GM12875 (cell line): ENCODE results near the gene POFUT2.

Experiments used
- H3K4me3 ChIP-seq: one replicate; pipeline ENCODE4 v1.5.1; 2011; ENCODE audit warnings: low read depth, low read length, control low read depth
- TF ChIP-seq, protein P1 (sequence below): IDR thresholded peaks from 2 replicates; pipeline ENCODE4 v1.5.1; 2011; ENCODE audit warnings: low read depth, mild to moderate bottlenecking, control low read depth, inconsistent platforms, low read length, moderate library complexity, borderline replicate concordance; ENCODE audit not compliant: insufficient read depth

POFUT2 gene

DNA sequence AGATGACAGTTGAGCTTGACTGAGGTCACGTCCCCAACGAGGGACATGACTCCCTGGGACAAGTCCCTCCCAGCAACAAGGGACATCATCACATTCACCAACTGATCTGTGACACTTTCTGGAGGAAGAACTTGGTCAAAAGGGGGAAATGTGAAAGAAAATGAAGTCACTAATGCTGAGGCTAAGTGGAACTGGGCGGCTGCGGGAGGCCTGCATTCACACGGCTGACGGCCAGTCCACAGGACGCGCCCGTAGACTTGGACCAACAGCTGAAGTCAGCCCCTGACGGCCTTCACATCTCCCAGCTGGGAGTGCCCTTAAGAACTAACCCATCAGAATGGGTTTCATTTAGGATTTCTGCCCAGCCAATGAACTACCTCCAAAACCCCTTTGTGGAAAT lies 26.6 kb downstream of the POFUT2 start:
- TF ChIP-seq, protein P1, sequence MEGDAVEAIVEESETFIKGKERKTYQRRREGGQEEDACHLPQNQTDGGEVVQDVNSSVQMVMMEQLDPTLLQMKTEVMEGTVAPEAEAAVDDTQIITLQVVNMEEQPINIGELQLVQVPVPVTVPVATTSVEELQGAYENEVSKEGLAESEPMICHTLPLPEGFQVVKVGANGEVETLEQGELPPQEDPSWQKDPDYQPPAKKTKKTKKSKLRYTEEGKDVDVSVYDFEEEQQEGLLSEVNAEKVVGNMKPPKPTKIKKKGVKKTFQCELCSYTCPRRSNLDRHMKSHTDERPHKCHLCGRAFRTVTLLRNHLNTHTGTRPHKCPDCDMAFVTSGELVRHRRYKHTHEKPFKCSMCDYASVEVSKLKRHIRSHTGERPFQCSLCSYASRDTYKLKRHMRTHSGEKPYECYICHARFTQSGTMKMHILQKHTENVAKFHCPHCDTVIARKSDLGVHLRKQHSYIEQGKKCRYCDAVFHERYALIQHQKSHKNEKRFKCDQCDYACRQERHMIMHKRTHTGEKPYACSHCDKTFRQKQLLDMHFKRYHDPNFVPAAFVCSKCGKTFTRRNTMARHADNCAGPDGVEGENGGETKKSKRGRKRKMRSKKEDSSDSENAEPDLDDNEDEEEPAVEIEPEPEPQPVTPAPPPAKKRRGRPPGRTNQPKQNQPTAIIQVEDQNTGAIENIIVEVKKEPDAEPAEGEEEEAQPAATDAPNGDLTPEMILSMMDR, result no peak
- H3K4me3 ChIP-seq, result no peak overlapping the region

DNA sequence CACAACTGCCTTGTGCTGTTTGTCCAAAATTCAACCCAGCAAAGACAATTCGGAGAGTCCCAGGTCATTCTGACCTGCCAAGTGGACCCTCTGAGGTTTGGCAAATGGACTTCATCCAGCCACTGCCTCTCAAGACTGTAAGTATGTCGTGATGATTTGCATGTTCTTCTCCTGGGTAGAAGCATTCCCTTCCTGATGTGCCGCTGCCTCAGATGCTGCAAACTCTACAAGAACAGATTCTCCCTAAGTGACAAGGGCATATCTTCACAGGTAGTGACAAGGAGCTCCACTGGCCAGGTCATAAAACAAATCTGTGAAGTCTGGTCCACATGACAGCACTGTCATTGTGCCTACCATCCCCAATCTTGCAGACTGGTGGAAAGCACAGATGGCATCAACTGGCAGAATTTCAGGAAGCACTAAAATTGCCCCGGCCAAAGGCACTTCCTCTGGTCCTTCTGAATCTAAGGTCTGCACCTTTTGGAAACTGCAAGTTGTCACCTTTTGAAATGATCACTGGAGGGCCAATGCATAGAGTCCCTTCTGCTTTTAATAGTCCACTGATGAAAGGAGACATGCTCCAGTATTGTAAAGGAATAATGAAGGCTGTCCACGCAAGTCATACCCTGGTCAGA lies 27.4 kb downstream of the POFUT2 start:
- TF ChIP-seq, protein P1, result no peak
- H3K4me3 ChIP-seq, result no peak overlapping the region

DNA sequence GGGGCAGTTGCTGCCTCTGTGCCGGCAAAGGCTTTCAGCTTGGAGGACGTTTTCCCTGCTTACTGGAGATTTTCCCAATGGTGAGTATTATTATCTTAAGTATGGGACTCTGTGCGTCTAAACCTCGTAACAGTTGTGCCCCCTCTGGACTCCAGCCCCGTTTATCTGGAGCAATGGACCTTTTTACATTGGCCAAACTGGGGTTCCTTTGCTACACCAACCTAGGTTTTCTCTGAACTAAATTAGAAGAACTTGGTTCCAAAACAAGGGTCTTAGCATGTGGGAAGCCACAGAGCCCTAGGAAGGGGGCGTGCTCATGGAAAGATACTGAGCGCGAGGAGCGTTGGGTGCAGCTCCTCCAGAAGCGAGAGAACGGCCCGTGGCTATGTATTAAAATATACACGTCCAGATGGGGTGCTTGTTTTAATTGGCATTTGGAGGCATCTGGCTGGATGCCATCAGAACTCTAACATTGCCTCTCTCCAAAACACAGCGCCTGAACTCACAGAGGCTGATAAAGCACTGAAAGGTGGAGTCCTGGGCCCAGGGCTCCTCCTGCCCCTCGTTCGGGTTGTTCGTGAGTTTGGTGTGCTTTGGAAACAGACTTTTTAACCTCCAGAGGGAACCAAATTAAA lies 28.4 kb downstream of the POFUT2 start:
- TF ChIP-seq, protein P1, result no peak
- no peak overlapping the region for H3K4me3 ChIP-seq

DNA sequence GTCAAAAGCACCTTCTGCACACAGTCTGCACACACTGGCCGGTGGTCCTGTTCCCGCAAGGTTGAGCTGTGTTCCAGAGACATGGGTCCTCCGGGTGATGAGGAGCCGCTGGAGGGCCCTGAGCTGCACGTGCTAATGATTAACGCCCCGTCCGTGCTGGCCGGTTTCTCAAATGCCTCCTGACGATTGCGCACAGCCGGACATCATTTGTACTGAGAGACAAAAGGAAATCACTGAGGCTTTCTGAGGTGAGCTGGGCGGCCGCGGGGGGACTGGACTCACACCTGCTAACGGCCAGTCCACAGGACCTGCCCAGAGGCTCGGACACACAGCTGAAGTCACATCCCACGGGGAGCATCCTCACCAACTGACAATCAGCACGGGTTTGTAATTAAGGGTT lies 29.2 kb downstream of the POFUT2 start:
- no peak overlapping the region for H3K4me3 ChIP-seq
- TF ChIP-seq, protein P1, result no peak

DNA sequence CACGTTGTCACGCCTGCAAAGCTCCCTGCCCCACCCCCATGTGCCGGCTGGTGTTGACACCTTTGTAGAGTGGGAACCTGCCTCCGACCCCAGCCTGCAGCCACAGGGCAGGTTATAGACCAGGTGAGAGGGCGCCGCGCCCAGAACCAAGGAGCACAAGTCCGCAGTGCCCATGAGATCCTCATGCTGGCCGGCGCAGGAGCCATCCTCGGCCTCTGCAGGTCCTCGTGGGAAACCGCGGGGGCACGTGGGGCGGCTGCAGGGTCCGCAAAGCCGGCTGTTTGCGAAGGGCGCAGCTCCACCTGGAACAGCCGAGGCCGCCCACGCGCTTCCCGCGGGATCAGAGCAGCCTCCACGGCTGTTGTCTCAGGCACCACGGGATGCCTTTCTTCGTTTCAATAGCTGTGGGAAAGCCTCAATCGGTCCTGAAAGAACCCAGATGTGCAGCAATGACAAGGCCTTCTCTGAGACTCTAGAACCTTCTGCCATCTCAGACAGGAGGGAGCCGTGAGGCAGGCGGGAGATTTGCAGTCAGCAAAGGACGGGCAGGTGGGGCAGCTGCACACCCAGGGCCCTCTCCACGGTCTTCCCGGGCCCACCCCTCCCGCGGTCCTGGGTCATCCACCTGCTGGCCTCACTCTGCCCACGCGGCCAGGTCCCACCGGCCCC lies 29.9 kb downstream of the POFUT2 start:
- H3K4me3 ChIP-seq, result no peak overlapping the region
- TF ChIP-seq, protein P1, result no peak

DNA sequence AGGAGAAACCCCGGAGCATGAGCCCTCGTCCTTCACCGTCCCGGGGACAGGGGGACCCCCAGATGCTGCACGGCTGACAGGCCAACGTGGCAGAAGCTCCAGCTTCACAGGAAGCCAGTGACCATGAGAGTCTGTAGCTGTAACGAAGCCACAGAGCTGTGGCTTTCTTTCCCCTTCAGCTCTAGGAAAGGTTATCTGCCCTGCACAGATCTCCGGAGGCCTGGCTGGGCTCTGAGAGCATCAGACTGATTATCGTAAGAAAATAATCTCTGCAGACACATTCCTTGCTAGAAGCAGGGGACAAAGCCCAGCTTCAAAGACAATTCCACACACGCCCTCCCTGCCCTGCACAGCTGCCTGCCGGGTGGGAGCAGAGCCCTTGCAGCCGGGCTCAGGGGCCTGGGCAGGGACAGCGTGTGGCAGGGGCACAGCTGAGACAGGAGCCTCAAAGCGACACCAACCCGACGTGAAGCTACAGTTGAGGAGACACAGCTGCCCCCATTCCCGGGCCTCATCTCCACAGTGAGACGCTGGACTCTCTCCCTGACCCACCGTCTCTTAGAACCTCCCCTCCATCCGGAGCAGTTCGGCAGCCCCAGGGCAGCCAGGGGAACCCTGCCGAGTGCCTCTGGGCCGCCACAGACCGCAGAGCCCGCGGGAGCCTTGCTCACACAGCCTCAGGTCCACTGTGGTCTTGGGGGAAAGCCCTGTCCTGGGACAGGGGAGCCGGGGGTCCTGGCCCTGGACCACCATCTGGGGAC lies 30.6 kb downstream of the POFUT2 start:
- H3K4me3 ChIP-seq, result no peak overlapping the region

More for the DNA sequence above, 30.6 kb downstream of the POFUT2 start:
- TF ChIP-seq, protein P1, result no peak
